Neural cell (in vitro differentiated cells): ENCODE measurements around the gene CLDN24. TPM values are rescaled to one million over a fixed set of nuclear protein-coding genes. Genes with fewer than 3 reads are reported as not detected.

Source experiments
- H2AFZ ChIP-seq: fragments of 200-600, 300-800 bp; sonication (generic), shearing (Covaris generic); 2 replicates; pipeline ENCODE4 v1.6.0; 2014; ENCODE audit warnings: low read depth, mild to moderate bottlenecking, antibody characterized with exemption, low read length, moderate library complexity
- H3F3A ChIP-seq: fragments of 200-600 bp; shearing (Covaris generic); 2 replicates; pipeline ENCODE4 v1.6.1; 2016; ENCODE audit warnings: mild to moderate bottlenecking, moderate library complexity, mixed read lengths, antibody characterized with exemption, low read length; ENCODE audit not compliant: insufficient read depth, poor library complexity, severe bottlenecking
- H3K27ac ChIP-seq: fragments of 200-600, 300-800 bp; sonication (generic), shearing (Covaris generic); 2 replicates; pipeline ENCODE4 v1.5.1; 2014; ENCODE audit warnings: mild to moderate bottlenecking, low read length, moderate library complexity
- H3K27me3 ChIP-seq: fragments of 300-800, 200-600 bp; sonication (generic), shearing (Covaris generic); 2 replicates; pipeline ENCODE4 v1.6.0; 2014; ENCODE audit warnings: mild to moderate bottlenecking, low read depth, low read length, moderate library complexity; ENCODE audit not compliant: insufficient read depth
- H3K36me3 ChIP-seq: fragments of 300-800, 200-600 bp; sonication (generic), shearing (Covaris generic); 2 replicates; pipeline ENCODE4 v1.5.1; 2014; ENCODE audit warnings: mild to moderate bottlenecking, antibody characterized with exemption, low read length, moderate library complexity; ENCODE audit not compliant: insufficient read depth
- H3K4me2 ChIP-seq: fragments of 300-800, 200-600 bp; sonication (generic), shearing (Covaris generic); 2 replicates; pipeline ENCODE4 v1.6.0; 2014; ENCODE audit warnings: mild to moderate bottlenecking, low read length
- H3K4me3 ChIP-seq: fragments of 300-800, 200-600 bp; sonication (generic), shearing (Covaris generic); 2 replicates; pipeline ENCODE4 v1.5.1; 2014; ENCODE audit warnings: mild to moderate bottlenecking, low read length, moderate library complexity
- H3K79me2 ChIP-seq: fragments of 200-600 bp; shearing (Covaris generic); replicated peaks from 2 replicates; pipeline ENCODE4 v1.6.0; 2014; ENCODE audit warnings: mild to moderate bottlenecking, low read length, moderate library complexity; ENCODE audit not compliant: insufficient read depth
- H3K9ac ChIP-seq: fragments of 300-800, 200-600 bp; sonication (generic), shearing (Covaris generic); 2 replicates; pipeline ENCODE4 v1.6.1; 2016; ENCODE audit warnings: mild to moderate bottlenecking, low read length, mixed read lengths
- H3K9me2 ChIP-seq: fragments of 200-600 bp; shearing (Covaris generic); 2 replicates; pipeline ENCODE4 v1.6.1; 2016; ENCODE audit warnings: mild to moderate bottlenecking, low read length, mixed read lengths; ENCODE audit not compliant: insufficient read depth
- H3K9me3 ChIP-seq: fragments of 200-600, 300-800 bp; sonication (generic), shearing (Covaris generic); 2 replicates; pipeline ENCODE4 v1.6.1; 2016; ENCODE audit warnings: mild to moderate bottlenecking, mixed run types, low read length, moderate library complexity, mixed read lengths
- H4K20me1 ChIP-seq: fragments of 200-600 bp; shearing (Covaris generic); 2 replicates; pipeline ENCODE4 v1.6.1; 2016; ENCODE audit warnings: mild to moderate bottlenecking, mixed run types; ENCODE audit not compliant: insufficient read depth
- CTCF ChIP-seq: fragments of 450-650 bp; IDR thresholded peaks from 2 replicates; pipeline ENCODE4 v1.5.1; 2014; ENCODE audit warnings: antibody characterized with exemption, mild to moderate bottlenecking, moderate library complexity; ENCODE audit not compliant: poor library complexity, severe bottlenecking
- EP300 ChIP-seq: fragments of 450-650 bp; conservative IDR thresholded peaks from 2 replicates; pipeline ENCODE4 v1.6.1; 2014; ENCODE audit warnings: antibody characterized with exemption, mild to moderate bottlenecking, moderate library complexity; ENCODE audit not compliant: poor library complexity, severe bottlenecking
- EZH2 ChIP-seq: fragments of 200-600, 300-800 bp; shearing (Covaris generic), sonication (generic); IDR thresholded peaks from 2 replicates; pipeline ENCODE4 v1.6.1; 2014; ENCODE audit warnings: antibody characterized with exemption, low read length, borderline replicate concordance, mild to moderate bottlenecking; ENCODE audit not compliant: insufficient read depth, poor library complexity, severe bottlenecking
- MXI1 ChIP-seq: fragments of 450-650 bp; conservative IDR thresholded peaks from 2 replicates; pipeline ENCODE4 v1.6.1; 2014; ENCODE audit warnings: antibody characterized with exemption, mild to moderate bottlenecking; ENCODE audit not compliant: poor library complexity, severe bottlenecking
- POLR2AphosphoS5 ChIP-seq: IDR thresholded peaks from 2 replicates; pipeline ENCODE4 v1.6.1; 2012
- RAD21 ChIP-seq: fragments of 450-650 bp; conservative IDR thresholded peaks from 2 replicates; pipeline ENCODE4 v1.6.1; 2014; ENCODE audit warnings: antibody characterized with exemption, mild to moderate bottlenecking, moderate library complexity
- REST ChIP-seq: IDR thresholded peaks from 2 replicates; pipeline ENCODE4 v1.6.1; 2012; ENCODE audit warnings: borderline replicate concordance
- SMC3 ChIP-seq: fragments of 450-650 bp; conservative IDR thresholded peaks from 2 replicates; pipeline ENCODE4 v1.6.1; 2014; ENCODE audit warnings: antibody characterized with exemption, mild to moderate bottlenecking, moderate library complexity; ENCODE audit not compliant: poor library complexity
- TAF1 ChIP-seq: IDR thresholded peaks from 2 replicates; pipeline ENCODE4 v1.6.1; 2012; ENCODE audit warnings: low read depth
- polyA plus RNA-seq: library from polyadenylated mRNA; depleted of rRNA; stranded (reverse); fragments of >200 nt; gene quantifications from 2 replicates; pipeline ENCODE4 v1.2.3, GENCODE V29; 2014

The CLDN24 gene
- polyA plus RNA-seq, 1 donor from 2014 or later = not detected

- Histone ChIP-seq H3K79me2 (no peaks in the 10 kb centered on the region), H3K9me3 (no peaks in the 10 kb centered on the region), H2AFZ (no peak overlapping the region), H3K9ac (no peak overlapping the region), H3K27me3 (no peaks in the 10 kb centered on the region), H3K27ac (no peak overlapping the region), H3K36me3 (no peaks in the 10 kb centered on the region), H3F3A (no peaks in the 10 kb centered on the region), H3K4me2 (no peak overlapping the region), H3K4me3 (no peak overlapping the region), H3K9me2 (no peaks in the 10 kb centered on the region), H4K20me1 (no peaks in the 10 kb centered on the region)
- TF ChIP-seq EP300 = no peak
- TF ChIP-seq POLR2AphosphoS5 = no peak
- no peak for TF ChIP-seq REST
- no peak for TF ChIP-seq TAF1
- TF ChIP-seq RAD21 = no peak
- TF ChIP-seq CTCF = no peak
- TF ChIP-seq EZH2 = no peak
- no peak for TF ChIP-seq SMC3
- no peak for TF ChIP-seq MXI1
These were observed 7.9 kb upstream of the CLDN24 start for GRCh38 chr4:183329954-183330742.

- Histone ChIP-seq H3K4me3 (no peak overlapping the region), H2AFZ (no peak overlapping the region), H3K79me2 (no peaks in the 10 kb centered on the region), H3K9me3 (no peaks in the 10 kb centered on the region), H3K27me3 (no peaks in the 10 kb centered on the region), H3K4me2 (no peak overlapping the region), H3K27ac (no peak overlapping the region), H4K20me1 (no peaks in the 10 kb centered on the region), H3F3A (no peaks in the 10 kb centered on the region), H3K36me3 (no peaks in the 10 kb centered on the region), H3K9ac (no peak overlapping the region), H3K9me2 (no peaks in the 10 kb centered on the region)
- TF ChIP-seq RAD21 = no peak
- no peak for TF ChIP-seq POLR2AphosphoS5
- no peak for TF ChIP-seq CTCF
These were observed 7.0 kb upstream of the CLDN24 start for GRCh38 chr4:183329244-183329643.
